GM19035 (cell line): ENCODE results near the gene H2AZ2.

Source experiments
- ATAC-seq: cut with Tn5 transposase; IDR thresholded peaks from one replicate; pipeline ENCODE4 v1.9.1; 2021; ENCODE audit not compliant: unreplicated experiment

Gene H2AZ2

GRCh38 chr7:44847920-44848634 lies at the start of gene H2AZ2:
Gene H2AZ2 (minus strand): TSS chr7:44848087. CDS start chr7:44847971, 116 bp downstream.
- peak; percentile 83 for ATAC-seq

GRCh38 chr7:44897309-44897708 lies 49.4 kb upstream of the H2AZ2 start:
- ATAC-seq = no peak

- ATAC-seq = no peak
These were observed 47.1 kb upstream of the H2AZ2 start for GRCh38 chr7:44894888-44895580.

GRCh38 chr7:44893710-44894234 lies 45.9 kb upstream of the H2AZ2 start:
- ATAC-seq = no peak

- no peak for ATAC-seq
These were observed 43.9 kb upstream of the H2AZ2 start for GRCh38 chr7:44891791-44892190.

- no peak for ATAC-seq
These were observed 43.5 kb upstream of the H2AZ2 start for GRCh38 chr7:44891372-44891771.

GRCh38 chr7:44889086-44889781 lies 41.3 kb upstream of the H2AZ2 start:
- ATAC-seq = no peak

GRCh38 chr7:44887293-44887692 lies 39.4 kb upstream of the H2AZ2 start:
- no peak for ATAC-seq

GRCh38 chr7:44885394-44886317 lies 37.8 kb upstream of the H2AZ2 start, which contains the start of gene PURB:
Gene PURB (minus strand): TSS chr7:44885530. CDS start chr7:44885348, 182 bp downstream.
- peak; percentile 80 for ATAC-seq

GRCh38 chr7:44884621-44885393 lies 36.9 kb upstream of the H2AZ2 start:
- peak; percentile 28 for ATAC-seq

GRCh38 chr7:44883961-44884620 lies 36.2 kb upstream of the H2AZ2 start:
- no peak for ATAC-seq

GRCh38 chr7:44882899-44883298 lies 35.0 kb upstream of the H2AZ2 start:
- no peak for ATAC-seq

GRCh38 chr7:44881610-44882009 lies 33.7 kb upstream of the H2AZ2 start:
- ATAC-seq = no peak

- ATAC-seq = no peak
These were observed 33.2 kb upstream of the H2AZ2 start for GRCh38 chr7:44881066-44881600.

- no peak for ATAC-seq
These were observed 32.6 kb upstream of the H2AZ2 start for GRCh38 chr7:44880317-44881018.

GRCh38 chr7:44876393-44876792 lies 28.5 kb upstream of the H2AZ2 start:
- ATAC-seq = no peak

GRCh38 chr7:44875241-44875640 lies 27.4 kb upstream of the H2AZ2 start:
- ATAC-seq = no peak

GRCh38 chr7:44872787-44873186 lies 24.9 kb upstream of the H2AZ2 start:
- no peak for ATAC-seq
